Psoas muscle (tissue), 8 donors: ENCODE measurements around the gene TRAPPC2L. TPM values are rescaled to one million over a fixed set of nuclear protein-coding genes. Genes with fewer than 3 reads are reported as not detected.

Experiments used
- ATAC-seq, 4 donors: fragments of 200-7000 bp; cut with Tn5 transposase; one replicate each; pipeline ENCODE4 v1.9.1; 2020; ENCODE audit warnings: moderate library complexity in 3 of 4, mild to moderate bottlenecking in 2 of 4
- DNase-seq, 2 donors: peaks; one replicate each; pipeline ENCODE4 v3.0.0-alpha.2; 2020
- H3K27ac ChIP-seq: fragments of 200-600 bp; one replicate; pipeline ENCODE4 v1.8.0; 2022
- H3K27me3 ChIP-seq, 3 donors: fragments of 200-600 bp in 1 of 3; one replicate each; pipeline versions ENCODE4 v1.6.1 to v1.8.0; 2013 to 2022; ENCODE audit warnings: low read length in 2 of 3, mild to moderate bottlenecking in 2 of 3, moderate library complexity in 1 of 3; ENCODE audit not compliant: insufficient read depth in 3 of 3
- H3K36me3 ChIP-seq, 2 donors: fragments of 200-600 bp in 1 of 2; one replicate each; pipeline versions ENCODE4 v1.6.1 to v1.8.0; 2013 to 2022; ENCODE audit warnings: low read depth in 1 of 2, mild to moderate bottlenecking in 1 of 2, moderate library complexity in 1 of 2; ENCODE audit not compliant: insufficient read depth in 1 of 2
- H3K4me1 ChIP-seq: fragments of 200-600 bp; one replicate; pipeline ENCODE4 v1.8.0; 2022
- H3K4me3 ChIP-seq: fragments of 200-600 bp; one replicate; pipeline ENCODE4 v1.8.0; 2022; ENCODE audit warnings: mild to moderate bottlenecking
- H3K9me3 ChIP-seq: fragments of 200-600 bp; one replicate; pipeline ENCODE4 v1.8.0; 2022
- CTCF ChIP-seq: fragments of 200-600 bp; IDR thresholded peaks from one replicate; pipeline ENCODE4 v1.8.0; 2022; ENCODE audit warnings: antibody characterized with exemption
- WGBS, 3 donors: extraction: QIAGEN DNeasy Blood & Tissue Kit; methylation state at CpG; one replicate each; pipeline versions ENCODE4 v1.1.6 to v1.1.7; 2013; 5-methylcytosine and 5-hydroxymethylcytosine counted together
- intact Hi-C, 2 donors: fragments of 100-400 bp; cut with DNase I; formaldehyde crosslinking; loops; one replicate each; pipeline versions ENCODE4 v1.11.0 to v1.14.2; 2022
- polyA plus RNA-seq, 3 donors: library from polyadenylated mRNA; stranded (reverse); fragments of 200-250 nt; gene quantifications; one replicate each; pipeline ENCODE4 v1.2.3, GENCODE V29; 2013
- total RNA-seq, 4 donors: library from RNA; stranded (reverse); fragmentation: NEBNext Ultra II Directional in 2 of 4; extraction: Animal tissue kit (Norgen Biotek cat#: 25700) in 2 of 4; gene quantifications; one replicate each; pipeline versions ENCODE4 v1.2.1 to v1.2.4, GENCODE V29; 2021 to 2023
- donor health status: healthy with polysubstance abuse.
- donor health status: DM: no; HTN: no; CAD: no; lungs with moderate emphysema.
- donor health status: Bipolar disorder and iron deficiency.
- donor health status: healthy.
- donor health status: DM: yes; HTN: yes; CAD: no.
- donor health status: DM: no; HTN: no; CAD: no.
- donor health status: DM: no; HTN: no; CAD: no.
- donor health status: DM: yes; HTN: yes; CAD: no.

TRAPPC2L gene
- total and polyA plus RNA-seq, 7 donors: 23.9 to 42.6 (median 38.6) TPM

- Histone ChIP-seq H3K36me3 (peaks cover 0 to 1% of the 10 kb centered on the region in 2 donors), H3K4me1 (no peaks in the 10 kb centered on the region), H3K27ac (no peak overlapping the region), H3K4me3 (peak overlapping the region; percentile 32), H3K27me3 (peaks cover 0 to 1% (median 0%) of the 10 kb centered on the region in 3 donors), H3K9me3 (no peaks in the 10 kb centered on the region)
- WGBS, 3 donors: 54 to 69% (median 63%) methylated on average over 35 to 37 of the region's 37 CpGs
- ATAC-seq (no peak), DNase-seq (no peak)
- intact Hi-C loops: no loop called here
- no peak for TF ChIP-seq CTCF
Observed at GRCh38 chr16:88870608-88871348, 13.9 kb downstream of the TRAPPC2L start.

GRCh38 chr16:88871349-88871702 is 14.4 kb downstream of the TRAPPC2L start:
- H3K9me3 ChIP-seq: no peaks in the 10 kb centered on the region
- WGBS, 3 donors: 48 to 60% (median 50%) methylated on average over 8 of the region's 8 CpGs
- no peaks in the 10 kb centered on the region for H3K4me1 ChIP-seq
- peaks cover 0 to 1% (median 0%) of the 10 kb centered on the region in 3 donors for H3K27me3 ChIP-seq
- no peak overlapping the region for H3K27ac ChIP-seq
- DNase-seq: no peak
- no peak for ATAC-seq
- no peak for TF ChIP-seq CTCF
- peak overlapping the region; percentile 32 for H3K4me3 ChIP-seq
- H3K36me3 ChIP-seq: peaks cover 0 to 5% of the 10 kb centered on the region in 2 donors
- intact Hi-C loops: no loop called here

GRCh38 chr16:88871730-88872416 is 14.9 kb downstream of the TRAPPC2L start:
- Histone ChIP-seq H3K36me3 (peaks cover 0 to 11% of the 10 kb centered on the region in 2 donors), H3K27ac (no peak overlapping the region), H3K4me3 (no peak overlapping the region), H3K9me3 (no peaks in the 10 kb centered on the region), H3K27me3 (peaks cover 0 to 1% (median 0%) of the 10 kb centered on the region in 3 donors), H3K4me1 (no peaks in the 10 kb centered on the region)
- DNase-seq (no peak), ATAC-seq (no peak)
- WGBS, 3 donors: 62 to 73% (median 68%) methylated on average over 15 to 21 of the region's 21 CpGs
- intact Hi-C loops: no loop called here
- TF ChIP-seq CTCF: no peak

GRCh38 chr16:88872650-88873331 is 15.9 kb downstream of the TRAPPC2L start:
- DNase-seq: no peak
- H3K4me3 ChIP-seq: no peak overlapping the region
- H3K36me3 ChIP-seq: peaks cover 0 to 16% of the 10 kb centered on the region in 2 donors
- no peak for TF ChIP-seq CTCF
- H3K27me3 ChIP-seq: peaks cover 0 to 1% (median 0%) of the 10 kb centered on the region in 3 donors
- no peak overlapping the region for H3K27ac ChIP-seq
- intact Hi-C loops: no loop called here
- 43 to 48% (median 47%) methylated on average over 24 to 25 of the region's 25 CpGs for WGBS, 3 donors
- H3K9me3 ChIP-seq: no peaks in the 10 kb centered on the region
- ATAC-seq: no peak
- no peaks in the 10 kb centered on the region for H3K4me1 ChIP-seq
